ENCODE results near the gene CDHR1. TPM values are rescaled to one million over a fixed set of nuclear protein-coding genes. Genes with fewer than 3 reads are reported as not detected.

Gene CDHR1
- total RNA-seq, 1 donor from 2014 or later, result 6.1 TPM

DNA sequence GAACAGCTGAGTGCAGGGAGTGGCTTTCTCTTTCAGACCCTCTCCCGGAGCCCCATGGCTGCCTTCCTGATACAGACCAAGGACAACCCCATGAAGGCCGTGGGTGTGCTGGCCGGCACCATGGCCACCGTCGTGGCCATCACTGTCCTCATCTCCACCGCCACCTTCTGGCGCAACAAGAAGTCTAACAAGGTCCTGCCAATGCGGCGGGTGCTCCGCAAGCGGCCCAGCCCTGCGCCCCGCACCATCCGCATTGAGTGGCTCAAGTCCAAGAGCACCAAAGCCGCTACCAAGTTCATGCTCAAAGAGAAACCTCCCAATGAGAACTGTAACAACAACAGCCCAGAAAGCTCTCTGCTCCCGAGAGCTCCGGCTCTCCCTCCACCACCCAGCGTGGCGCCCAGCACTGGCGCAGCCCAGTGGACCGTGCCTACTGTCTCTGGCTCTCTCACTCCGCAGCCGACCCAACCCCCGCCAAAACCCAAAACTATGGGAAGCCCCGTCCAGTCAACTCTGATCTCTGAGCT, 19.8 kb downstream of the CDHR1 start:
- no peak for DNase-seq
- H3K36me3 Mint-ChIP-seq (ENCODE audit: unreplicated experiment), result no peaks in the 10 kb centered on the region
- H3K27ac Mint-ChIP-seq (ENCODE audit: unreplicated experiment), result no peak overlapping the region
- peaks cover 4% of the 10 kb centered on the region for H3K9me3 Mint-ChIP-seq (ENCODE audit: unreplicated experiment)
- no peak overlapping the region for H3K4me3 Mint-ChIP-seq (ENCODE audit: unreplicated experiment)
- H3K4me1 Mint-ChIP-seq (ENCODE audit: low read depth, unreplicated experiment), result peaks cover 3% of the 10 kb centered on the region
- TF ChIP-seq, protein P1, sequence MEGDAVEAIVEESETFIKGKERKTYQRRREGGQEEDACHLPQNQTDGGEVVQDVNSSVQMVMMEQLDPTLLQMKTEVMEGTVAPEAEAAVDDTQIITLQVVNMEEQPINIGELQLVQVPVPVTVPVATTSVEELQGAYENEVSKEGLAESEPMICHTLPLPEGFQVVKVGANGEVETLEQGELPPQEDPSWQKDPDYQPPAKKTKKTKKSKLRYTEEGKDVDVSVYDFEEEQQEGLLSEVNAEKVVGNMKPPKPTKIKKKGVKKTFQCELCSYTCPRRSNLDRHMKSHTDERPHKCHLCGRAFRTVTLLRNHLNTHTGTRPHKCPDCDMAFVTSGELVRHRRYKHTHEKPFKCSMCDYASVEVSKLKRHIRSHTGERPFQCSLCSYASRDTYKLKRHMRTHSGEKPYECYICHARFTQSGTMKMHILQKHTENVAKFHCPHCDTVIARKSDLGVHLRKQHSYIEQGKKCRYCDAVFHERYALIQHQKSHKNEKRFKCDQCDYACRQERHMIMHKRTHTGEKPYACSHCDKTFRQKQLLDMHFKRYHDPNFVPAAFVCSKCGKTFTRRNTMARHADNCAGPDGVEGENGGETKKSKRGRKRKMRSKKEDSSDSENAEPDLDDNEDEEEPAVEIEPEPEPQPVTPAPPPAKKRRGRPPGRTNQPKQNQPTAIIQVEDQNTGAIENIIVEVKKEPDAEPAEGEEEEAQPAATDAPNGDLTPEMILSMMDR (IDR thresholded peaks at IDR 0.05; ENCODE audit: partially characterized antibody, unreplicated experiment), result no peak
- H3K27me3 Mint-ChIP-seq (ENCODE audit: unreplicated experiment), result peaks cover 5% of the 10 kb centered on the region

DNA sequence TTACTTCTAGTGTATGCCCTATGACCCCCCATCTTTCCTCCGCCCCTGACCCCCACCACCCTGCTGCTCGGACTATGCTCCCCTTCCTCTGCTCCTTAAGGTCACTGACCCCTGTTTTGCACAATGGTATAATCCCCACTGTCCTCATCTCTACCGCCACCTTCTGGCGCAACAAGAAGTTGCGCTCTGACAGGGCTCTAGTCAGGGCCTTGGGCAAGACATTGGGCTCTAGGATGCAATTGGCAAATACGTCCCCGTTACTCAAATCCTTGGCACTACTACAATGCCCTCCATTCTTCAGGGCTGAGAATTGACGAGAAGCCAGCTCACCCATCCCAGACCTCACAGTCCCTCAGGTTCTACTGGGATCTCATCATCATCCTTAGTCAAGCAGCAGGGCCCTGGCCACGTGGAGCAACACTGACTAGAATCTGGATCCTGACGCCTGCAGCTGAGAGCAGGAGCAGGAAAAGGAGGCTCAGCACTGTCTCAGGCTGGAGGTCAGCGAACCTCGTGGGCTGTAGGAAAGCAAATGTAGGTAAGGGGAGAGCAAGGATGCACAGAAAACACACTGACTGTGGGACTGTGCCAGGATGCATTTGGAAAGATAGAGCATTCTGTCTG, 20.4 kb downstream of the CDHR1 start:
- Mint-ChIP-seq H3K4me1 (ENCODE audit: low read depth, unreplicated experiment) (peaks cover 3% of the 10 kb centered on the region), H3K4me3 (ENCODE audit: unreplicated experiment) (no peak overlapping the region), H3K36me3 (ENCODE audit: unreplicated experiment) (no peaks in the 10 kb centered on the region), H3K9me3 (ENCODE audit: unreplicated experiment) (peaks cover 4% of the 10 kb centered on the region), H3K27ac (ENCODE audit: unreplicated experiment) (no peak overlapping the region), H3K27me3 (ENCODE audit: unreplicated experiment) (peaks cover 5% of the 10 kb centered on the region)
- DNase-seq, result peak; percentile 57
- TF ChIP-seq, protein P1 (IDR thresholded peaks at IDR 0.05; ENCODE audit: partially characterized antibody, unreplicated experiment), result peak; percentile 48

DNA sequence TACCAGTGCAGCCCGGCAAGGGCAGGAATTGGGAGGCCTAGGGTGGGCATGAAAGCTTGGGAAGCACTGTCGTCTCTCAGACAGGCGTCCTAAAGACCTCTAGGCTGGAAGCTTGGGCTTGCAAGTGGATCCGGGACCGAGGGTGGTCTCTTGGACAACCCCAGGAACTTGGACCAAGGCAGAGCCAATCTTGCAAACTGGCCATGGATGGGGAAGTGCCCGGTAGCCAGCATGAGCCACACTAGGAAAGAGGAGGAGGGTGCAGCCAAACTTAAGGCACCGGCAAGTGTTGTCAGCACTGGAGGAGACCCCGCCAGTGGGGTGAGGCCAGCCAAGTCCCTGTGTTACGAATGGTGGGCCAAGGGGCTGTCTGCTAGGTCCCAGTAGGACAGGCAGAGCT, 22.5 kb downstream of the CDHR1 start:
- Mint-ChIP-seq H3K36me3 (ENCODE audit: unreplicated experiment) (no peaks in the 10 kb centered on the region), H3K4me1 (ENCODE audit: low read depth, unreplicated experiment) (peaks cover 3% of the 10 kb centered on the region), H3K27ac (ENCODE audit: unreplicated experiment) (no peak overlapping the region), H3K4me3 (ENCODE audit: unreplicated experiment) (no peak overlapping the region), H3K27me3 (ENCODE audit: unreplicated experiment) (peaks cover 7% of the 10 kb centered on the region), H3K9me3 (ENCODE audit: unreplicated experiment) (peaks cover 4% of the 10 kb centered on the region)
- DNase-seq, result no peak
- TF ChIP-seq, protein P1 (IDR thresholded peaks at IDR 0.05; ENCODE audit: partially characterized antibody, unreplicated experiment), result no peak

DNA sequence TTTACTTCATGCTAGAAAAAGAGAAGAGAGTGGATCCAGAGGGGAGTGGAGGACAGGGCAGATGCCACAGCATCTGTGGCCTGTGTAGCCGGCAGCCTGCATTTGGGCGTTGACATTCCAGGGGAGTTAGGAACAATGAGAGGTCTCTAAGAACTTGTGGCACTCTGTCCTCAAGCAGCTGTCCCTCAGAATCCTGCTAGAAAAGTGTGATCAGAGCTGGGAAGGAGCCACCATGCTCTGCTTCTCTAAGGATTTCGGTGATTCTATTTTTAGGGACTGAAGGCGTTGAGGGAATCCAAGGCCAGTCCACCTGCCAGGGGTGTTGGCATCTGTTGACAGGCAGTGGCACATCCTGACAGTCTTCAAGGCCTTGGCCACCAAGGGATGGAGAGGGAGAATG, 23.4 kb downstream of the CDHR1 start:
- Mint-ChIP-seq H3K9me3 (ENCODE audit: unreplicated experiment) (peaks cover 4% of the 10 kb centered on the region), H3K36me3 (ENCODE audit: unreplicated experiment) (no peaks in the 10 kb centered on the region), H3K4me1 (ENCODE audit: low read depth, unreplicated experiment) (peaks cover 3% of the 10 kb centered on the region), H3K27ac (ENCODE audit: unreplicated experiment) (no peak overlapping the region), H3K27me3 (ENCODE audit: unreplicated experiment) (peaks cover 7% of the 10 kb centered on the region), H3K4me3 (ENCODE audit: unreplicated experiment) (no peak overlapping the region)
- no peak for DNase-seq
- TF ChIP-seq, protein P1 (IDR thresholded peaks at IDR 0.05; ENCODE audit: partially characterized antibody, unreplicated experiment), result no peak

DNA sequence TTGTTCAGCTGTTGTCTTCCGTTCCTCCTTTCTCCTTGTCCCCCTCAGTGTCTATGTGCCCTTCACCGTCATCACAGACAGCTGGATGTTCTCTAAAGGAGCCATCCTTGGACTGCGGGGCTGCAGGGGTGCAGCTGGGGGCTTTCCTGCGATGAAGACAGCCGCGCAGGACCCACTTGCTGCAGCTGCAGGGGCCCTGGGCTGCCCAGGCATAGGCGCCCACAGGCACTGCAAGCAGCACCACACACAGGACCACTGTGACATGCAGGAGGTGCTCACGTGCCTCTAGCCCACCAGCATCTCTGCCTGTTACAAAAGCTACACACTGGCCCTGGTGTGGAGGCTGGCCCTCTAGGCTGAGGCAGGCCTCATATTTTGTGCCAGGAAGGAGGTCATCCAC, 27.6 kb downstream of the CDHR1 start:
- TF ChIP-seq, protein P1 (IDR thresholded peaks at IDR 0.05; ENCODE audit: partially characterized antibody, unreplicated experiment), result no peak
- H3K4me3 Mint-ChIP-seq (ENCODE audit: unreplicated experiment), result no peak overlapping the region
- peaks cover 4% of the 10 kb centered on the region for H3K9me3 Mint-ChIP-seq (ENCODE audit: unreplicated experiment)
- DNase-seq, result no peak
- H3K27me3 Mint-ChIP-seq (ENCODE audit: unreplicated experiment), result peaks cover 5% of the 10 kb centered on the region
- H3K36me3 Mint-ChIP-seq (ENCODE audit: unreplicated experiment), result no peaks in the 10 kb centered on the region
- peaks cover 9% of the 10 kb centered on the region for H3K4me1 Mint-ChIP-seq (ENCODE audit: low read depth, unreplicated experiment)
- no peak overlapping the region for H3K27ac Mint-ChIP-seq (ENCODE audit: unreplicated experiment)
